Cardiac muscle cell (in vitro differentiated cells and primary cell): ENCODE data around the gene XPNPEP3. TPM values are rescaled to one million over a fixed set of nuclear protein-coding genes. Genes with fewer than 3 reads are reported as not detected.
A peak's percentile ranks its signal among the peaks of the same experiment; 100 is the strongest.

ENCODE experiments used
- DNase-seq, 2 donors: peaks; one replicate each; pipeline versions ENCODE4 v3.0.0 to v3.0.0-alpha.2; 2010 to 2017; ENCODE audit warnings: low read depth in 1 of 2, low spot score in 1 of 2
- H3K27ac ChIP-seq: fragments of 200-600 bp; sonication (generic); 2 replicates; pipeline ENCODE4 v1.5.1; 2016
- H3K27me3 ChIP-seq: fragments of 200-600 bp; sonication (generic); 2 replicates; pipeline ENCODE4 v1.6.0; 2016; ENCODE audit warnings: control low read depth
- H3K36me3 ChIP-seq: fragments of 200-600 bp; sonication (generic); 2 replicates; pipeline ENCODE4 v1.5.1; 2016; ENCODE audit warnings: control low read depth
- H3K4me1 ChIP-seq: fragments of 200-600 bp; sonication (generic); 2 replicates; pipeline ENCODE4 v1.8.1; 2017; ENCODE audit warnings: low read depth, mild to moderate bottlenecking, mixed run types
- H3K4me3 ChIP-seq: fragments of 200-600 bp; sonication (generic); 2 replicates; pipeline ENCODE4 v1.5.1; 2016; ENCODE audit warnings: mild to moderate bottlenecking
- H3K9me3 ChIP-seq: fragments of 200-600 bp; sonication (generic); 2 replicates; pipeline ENCODE4 v1.5.1; 2017; ENCODE audit warnings: low read depth, mild to moderate bottlenecking, control low read depth
- polyA plus RNA-seq: library from polyadenylated mRNA; unstranded; fragments of >200 nt; fragmentation: Nextera tagmentation; extraction: Ambion mirVana; gene quantifications from 2 replicates; pipeline ENCODE4 v1.2.1, GENCODE V29; 2016
- total RNA-seq: library from RNA; depleted of rRNA; stranded (reverse); fragments of >200 nt; gene quantifications from 2 replicates; pipeline ENCODE4 v1.2.3, GENCODE V29; 2016
- TF ChIP-seq, protein P1 (sequence below): IDR thresholded peaks from 2 replicates; pipeline ENCODE4 v1.5.1; 2012; ENCODE audit warnings: low read depth, mild to moderate bottlenecking, low read length

Gene XPNPEP3
- total and polyA plus RNA-seq, 2 experiments from 2014 or later = 15.8 to 18.2 TPM

DNA sequence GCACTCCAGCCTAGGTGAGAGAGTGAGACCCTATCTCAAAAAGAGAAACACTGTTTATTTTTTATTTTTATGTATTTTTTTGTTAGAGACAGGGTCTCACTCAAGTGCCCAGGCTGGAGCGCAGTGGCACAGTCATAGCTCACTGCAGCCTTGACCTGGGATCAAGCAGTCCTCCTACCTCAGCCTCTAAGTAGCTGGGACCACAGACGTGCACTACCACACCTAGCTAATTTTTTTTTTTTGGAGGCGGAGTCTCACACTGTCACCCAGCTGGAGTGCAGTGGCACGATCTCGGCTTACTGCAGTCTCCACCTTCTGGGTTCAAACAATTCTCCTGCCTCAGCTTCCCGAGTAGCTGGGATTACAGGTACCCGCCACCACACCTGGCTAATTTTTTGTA is 100.7 kb downstream of the XPNPEP3 start:
- Histone ChIP-seq H3K4me3 (no peak overlapping the region), H3K27me3 (no peaks in the 10 kb centered on the region), H3K9me3 (no peaks in the 10 kb centered on the region), H3K36me3 (peaks cover 19% of the 10 kb centered on the region), H3K27ac (no peak overlapping the region), H3K4me1 (peaks cover 5% of the 10 kb centered on the region)
- TF ChIP-seq, protein P1, sequence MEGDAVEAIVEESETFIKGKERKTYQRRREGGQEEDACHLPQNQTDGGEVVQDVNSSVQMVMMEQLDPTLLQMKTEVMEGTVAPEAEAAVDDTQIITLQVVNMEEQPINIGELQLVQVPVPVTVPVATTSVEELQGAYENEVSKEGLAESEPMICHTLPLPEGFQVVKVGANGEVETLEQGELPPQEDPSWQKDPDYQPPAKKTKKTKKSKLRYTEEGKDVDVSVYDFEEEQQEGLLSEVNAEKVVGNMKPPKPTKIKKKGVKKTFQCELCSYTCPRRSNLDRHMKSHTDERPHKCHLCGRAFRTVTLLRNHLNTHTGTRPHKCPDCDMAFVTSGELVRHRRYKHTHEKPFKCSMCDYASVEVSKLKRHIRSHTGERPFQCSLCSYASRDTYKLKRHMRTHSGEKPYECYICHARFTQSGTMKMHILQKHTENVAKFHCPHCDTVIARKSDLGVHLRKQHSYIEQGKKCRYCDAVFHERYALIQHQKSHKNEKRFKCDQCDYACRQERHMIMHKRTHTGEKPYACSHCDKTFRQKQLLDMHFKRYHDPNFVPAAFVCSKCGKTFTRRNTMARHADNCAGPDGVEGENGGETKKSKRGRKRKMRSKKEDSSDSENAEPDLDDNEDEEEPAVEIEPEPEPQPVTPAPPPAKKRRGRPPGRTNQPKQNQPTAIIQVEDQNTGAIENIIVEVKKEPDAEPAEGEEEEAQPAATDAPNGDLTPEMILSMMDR = no peak
- DNase-seq = no peak

DNA sequence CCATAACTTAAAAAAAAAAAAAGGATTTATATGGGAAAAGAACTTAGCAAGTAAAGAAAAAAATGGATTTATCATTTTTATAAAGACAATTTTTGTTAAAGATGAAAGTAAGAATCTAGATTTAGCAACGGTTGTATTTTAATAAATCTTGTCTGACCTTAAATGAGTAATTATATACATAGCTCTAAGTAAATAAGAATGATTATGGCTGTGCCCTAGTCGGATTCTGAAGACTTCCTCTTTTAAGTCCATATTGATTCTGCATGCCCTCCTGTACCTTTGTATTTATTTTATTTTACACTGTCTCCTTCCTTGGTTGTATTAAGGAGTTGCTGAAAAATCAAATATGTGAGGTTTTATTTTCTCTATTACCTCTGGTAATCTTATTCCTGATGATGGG is 101.4 kb downstream of the XPNPEP3 start:
- TF ChIP-seq, protein P1 = no peak
- no peak overlapping the region for H3K27ac ChIP-seq
- no peak for DNase-seq
- H3K4me1 ChIP-seq = peaks cover 3% of the 10 kb centered on the region
- H3K36me3 ChIP-seq = peaks cover 19% of the 10 kb centered on the region
- H3K27me3 ChIP-seq = no peaks in the 10 kb centered on the region
- no peaks in the 10 kb centered on the region for H3K9me3 ChIP-seq
- H3K4me3 ChIP-seq = no peak overlapping the region

DNA sequence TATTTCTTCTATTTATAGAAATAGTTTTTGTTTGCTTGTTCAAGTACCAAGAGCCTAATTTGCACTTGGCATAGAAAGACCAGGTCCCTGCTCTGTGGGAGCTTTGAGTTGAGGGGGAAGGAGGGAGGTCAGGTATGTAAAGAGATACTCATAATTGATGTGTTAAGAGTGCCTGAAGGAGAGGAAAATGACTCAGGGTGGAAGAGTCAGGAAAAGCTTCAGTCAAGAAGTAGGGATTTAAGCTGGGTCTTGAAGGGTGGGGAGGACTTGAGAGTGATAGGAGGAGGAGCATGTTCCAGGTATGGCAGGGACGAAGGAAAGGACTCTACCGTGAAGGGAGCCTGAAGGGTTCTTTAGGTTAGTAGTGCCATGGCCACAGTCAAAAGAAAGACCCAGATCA is 103.2 kb downstream of the XPNPEP3 start:
- TF ChIP-seq, protein P1 = no peak
- Histone ChIP-seq H3K4me1 (peaks cover 15% of the 10 kb centered on the region), H3K4me3 (no peak overlapping the region), H3K27ac (peak overlapping the region; percentile 39), H3K27me3 (no peaks in the 10 kb centered on the region), H3K9me3 (no peaks in the 10 kb centered on the region), H3K36me3 (peaks cover 18% of the 10 kb centered on the region)
- DNase-seq = no peak

DNA sequence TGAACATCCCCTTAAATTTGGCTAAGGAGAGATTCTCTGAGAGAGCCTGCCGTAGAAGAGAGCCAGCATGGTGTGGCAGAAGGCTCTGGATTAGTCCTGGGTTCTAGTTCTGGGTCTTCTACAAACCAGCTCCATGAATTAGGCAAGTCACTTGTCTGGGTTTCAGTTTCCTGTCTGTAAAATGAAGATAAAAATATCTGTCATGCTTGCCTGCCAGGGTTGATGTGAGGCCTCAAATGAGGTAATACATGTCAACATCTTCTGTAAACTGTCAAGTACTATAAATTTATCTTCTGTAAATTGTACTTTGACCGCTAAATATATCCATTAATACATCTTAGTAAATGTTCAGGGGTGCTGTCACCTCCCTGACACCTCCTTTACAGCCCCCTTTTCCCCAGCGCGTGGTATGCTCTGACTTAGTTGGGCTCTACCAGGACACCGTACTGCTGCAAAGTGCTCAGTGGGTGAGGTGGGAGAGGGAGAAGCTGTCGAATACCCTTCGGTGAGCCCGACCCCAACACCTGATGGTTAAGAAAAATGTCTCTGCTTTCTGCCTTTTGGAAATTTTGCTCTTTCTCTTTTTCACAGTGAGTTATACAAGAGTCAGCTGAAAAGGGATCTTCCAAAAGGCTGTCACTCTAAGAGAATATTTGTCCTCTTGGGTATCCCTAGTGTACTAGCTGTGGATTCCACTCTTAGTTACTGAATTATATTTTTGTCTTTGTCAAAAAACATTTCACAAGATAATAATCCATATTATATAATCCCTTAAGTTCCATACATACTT is 109.2 kb downstream of the XPNPEP3 start:
- H3K36me3 ChIP-seq = peaks cover 36% of the 10 kb centered on the region

DNA sequence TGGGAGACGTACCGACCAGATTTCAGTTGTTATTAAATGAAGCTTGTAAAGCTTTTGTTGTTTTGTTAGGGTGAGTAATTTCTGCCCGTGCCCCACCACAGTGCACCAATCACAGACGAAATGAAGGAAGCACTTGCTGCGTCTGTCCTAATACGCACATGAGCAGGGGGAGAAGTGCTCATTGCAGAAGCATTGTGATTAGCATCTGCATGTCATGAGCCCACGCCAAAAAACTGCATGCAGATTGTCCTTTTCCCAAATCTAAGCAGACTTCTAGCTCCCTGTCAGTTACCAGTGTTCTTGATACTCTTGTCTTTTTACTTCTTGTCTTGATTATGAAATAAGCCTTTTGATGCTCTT is 109.8 kb downstream of the XPNPEP3 start:
- no peak overlapping the region for H3K4me3 ChIP-seq
- H3K27me3 ChIP-seq = no peaks in the 10 kb centered on the region
- no peak overlapping the region for H3K27ac ChIP-seq
- H3K9me3 ChIP-seq = no peaks in the 10 kb centered on the region
- H3K36me3 ChIP-seq = peaks cover 36% of the 10 kb centered on the region
- H3K4me1 ChIP-seq = peaks cover 12% of the 10 kb centered on the region
- TF ChIP-seq, protein P1 = no peak
- DNase-seq = no peak

More for the DNA sequence above, 109.2 kb downstream of the XPNPEP3 start:
- no peak for DNase-seq
- TF ChIP-seq, protein P1 = no peak
- H3K9me3 ChIP-seq = no peaks in the 10 kb centered on the region
- H3K4me1 ChIP-seq = peaks cover 12% of the 10 kb centered on the region
- H3K27me3 ChIP-seq = no peaks in the 10 kb centered on the region
- no peak overlapping the region for H3K4me3 ChIP-seq
- H3K27ac ChIP-seq = no peak overlapping the region
